Mucosa of stomach (tissue), 1 donor: ENCODE results near the gene TSPAN17.

Experiments used
- H3K27me3 ChIP-seq: one replicate; pipeline ENCODE4 v1.7.0; 2013; ENCODE audit warnings: mild to moderate bottlenecking, low read length; ENCODE audit not compliant: control insufficient read depth, insufficient read depth
- H3K36me3 ChIP-seq: one replicate; pipeline ENCODE4 v1.7.0; 2013; ENCODE audit warnings: low read length; ENCODE audit not compliant: control insufficient read depth, insufficient read depth
- H3K4me1 ChIP-seq: one replicate; pipeline ENCODE4 v1.7.0; 2013; ENCODE audit warnings: mild to moderate bottlenecking, low read length; ENCODE audit not compliant: control insufficient read depth, insufficient read depth
- H3K4me3 ChIP-seq: one replicate; pipeline ENCODE4 v1.7.0; 2013; ENCODE audit warnings: low read length
- H3K9ac ChIP-seq: one replicate; pipeline ENCODE4 v1.7.0; 2013; ENCODE audit warnings: mild to moderate bottlenecking, low read length, moderate library complexity
- H3K9me3 ChIP-seq: one replicate; pipeline ENCODE4 v1.7.0; 2013; ENCODE audit warnings: mild to moderate bottlenecking, low read length, moderate library complexity; ENCODE audit not compliant: control insufficient read depth
- donor health status: Pancreatic carcinoma.

TSPAN17 gene

GRCh38 chr5:176659512-176659839, 12.2 kb downstream of the TSPAN17 start:
- H3K36me3 ChIP-seq: peaks cover 9% of the 10 kb centered on the region

GRCh38 chr5:176659860-176660461, 12.7 kb downstream of the TSPAN17 start:
- Histone ChIP-seq H3K9me3 (no peaks in the 10 kb centered on the region), H3K36me3 (peaks cover 4% of the 10 kb centered on the region), H3K27me3 (peaks cover 8% of the 10 kb centered on the region), H3K9ac (no peak overlapping the region), H3K4me3 (no peak overlapping the region), H3K4me1 (peaks cover 16% of the 10 kb centered on the region)

More at GRCh38 chr5:176659512-176659839, 12.2 kb downstream of the TSPAN17 start:
- H3K9ac ChIP-seq: peak overlapping the region; percentile 14
- H3K9me3 ChIP-seq: no peaks in the 10 kb centered on the region
- peaks cover 16% of the 10 kb centered on the region for H3K4me1 ChIP-seq
- peaks cover 7% of the 10 kb centered on the region for H3K27me3 ChIP-seq
- H3K4me3 ChIP-seq: no peak overlapping the region

GRCh38 chr5:176660530-176660859, 13.2 kb downstream of the TSPAN17 start:
- Histone ChIP-seq H3K4me3 (no peak overlapping the region), H3K36me3 (no peaks in the 10 kb centered on the region), H3K9me3 (no peaks in the 10 kb centered on the region), H3K9ac (no peak overlapping the region), H3K27me3 (peaks cover 8% of the 10 kb centered on the region), H3K4me1 (peaks cover 16% of the 10 kb centered on the region)

- Histone ChIP-seq H3K9ac (no peak overlapping the region), H3K27me3 (peaks cover 8% of the 10 kb centered on the region), H3K4me3 (no peak overlapping the region), H3K9me3 (no peaks in the 10 kb centered on the region), H3K36me3 (no peaks in the 10 kb centered on the region), H3K4me1 (peaks cover 16% of the 10 kb centered on the region)
Observed at GRCh38 chr5:176660860-176661641, 13.8 kb downstream of the TSPAN17 start.

GRCh38 chr5:176661676-176662075, 14.4 kb downstream of the TSPAN17 start:
- Histone ChIP-seq H3K4me3 (no peak overlapping the region), H3K9me3 (no peaks in the 10 kb centered on the region), H3K27me3 (peaks cover 8% of the 10 kb centered on the region), H3K4me1 (peaks cover 16% of the 10 kb centered on the region), H3K9ac (no peak overlapping the region), H3K36me3 (no peaks in the 10 kb centered on the region)

- Histone ChIP-seq H3K4me3 (no peak overlapping the region), H3K36me3 (no peaks in the 10 kb centered on the region), H3K9me3 (no peaks in the 10 kb centered on the region), H3K9ac (no peak overlapping the region), H3K4me1 (peaks cover 16% of the 10 kb centered on the region), H3K27me3 (peaks cover 9% of the 10 kb centered on the region)
Observed at GRCh38 chr5:176662371-176663333, 15.4 kb downstream of the TSPAN17 start.

- Histone ChIP-seq H3K27me3 (peaks cover 14% of the 10 kb centered on the region), H3K9ac (no peak overlapping the region), H3K4me3 (no peak overlapping the region), H3K9me3 (no peaks in the 10 kb centered on the region), H3K4me1 (peaks cover 10% of the 10 kb centered on the region), H3K36me3 (no peaks in the 10 kb centered on the region)
Observed at GRCh38 chr5:176663566-176663965, 16.3 kb downstream of the TSPAN17 start.

GRCh38 chr5:176664479-176664878, 17.2 kb downstream of the TSPAN17 start:
- Histone ChIP-seq H3K27me3 (peaks cover 20% of the 10 kb centered on the region), H3K36me3 (no peaks in the 10 kb centered on the region), H3K4me1 (peaks cover 1% of the 10 kb centered on the region), H3K4me3 (no peak overlapping the region), H3K9me3 (no peaks in the 10 kb centered on the region), H3K9ac (no peak overlapping the region)

- Histone ChIP-seq H3K27me3 (peaks cover 23% of the 10 kb centered on the region), H3K4me3 (no peak overlapping the region), H3K4me1 (no peaks in the 10 kb centered on the region), H3K9me3 (no peaks in the 10 kb centered on the region), H3K36me3 (no peaks in the 10 kb centered on the region), H3K9ac (no peak overlapping the region)
Observed at GRCh38 chr5:176664886-176665285, 17.6 kb downstream of the TSPAN17 start.

- H3K27me3 ChIP-seq: peaks cover 28% of the 10 kb centered on the region
- H3K36me3 ChIP-seq: no peaks in the 10 kb centered on the region
- H3K9ac ChIP-seq: no peak overlapping the region
- H3K4me3 ChIP-seq: no peak overlapping the region
- H3K9me3 ChIP-seq: no peaks in the 10 kb centered on the region
- H3K4me1 ChIP-seq: no peaks in the 10 kb centered on the region
Observed at GRCh38 chr5:176665517-176665916, 18.2 kb downstream of the TSPAN17 start.

- Histone ChIP-seq H3K9me3 (no peaks in the 10 kb centered on the region), H3K27me3 (peaks cover 30% of the 10 kb centered on the region), H3K9ac (no peak overlapping the region), H3K36me3 (no peaks in the 10 kb centered on the region), H3K4me3 (no peak overlapping the region), H3K4me1 (no peaks in the 10 kb centered on the region)
Observed at GRCh38 chr5:176667637-176668036, 20.4 kb downstream of the TSPAN17 start.

- Histone ChIP-seq H3K4me1 (no peaks in the 10 kb centered on the region), H3K9me3 (no peaks in the 10 kb centered on the region), H3K36me3 (no peaks in the 10 kb centered on the region), H3K4me3 (no peak overlapping the region), H3K9ac (no peak overlapping the region), H3K27me3 (peaks cover 26% of the 10 kb centered on the region)
Observed at GRCh38 chr5:176670449-176670848, 23.2 kb downstream of the TSPAN17 start.
